ENCODE data around the gene SART3.

SART3 gene, protein sequence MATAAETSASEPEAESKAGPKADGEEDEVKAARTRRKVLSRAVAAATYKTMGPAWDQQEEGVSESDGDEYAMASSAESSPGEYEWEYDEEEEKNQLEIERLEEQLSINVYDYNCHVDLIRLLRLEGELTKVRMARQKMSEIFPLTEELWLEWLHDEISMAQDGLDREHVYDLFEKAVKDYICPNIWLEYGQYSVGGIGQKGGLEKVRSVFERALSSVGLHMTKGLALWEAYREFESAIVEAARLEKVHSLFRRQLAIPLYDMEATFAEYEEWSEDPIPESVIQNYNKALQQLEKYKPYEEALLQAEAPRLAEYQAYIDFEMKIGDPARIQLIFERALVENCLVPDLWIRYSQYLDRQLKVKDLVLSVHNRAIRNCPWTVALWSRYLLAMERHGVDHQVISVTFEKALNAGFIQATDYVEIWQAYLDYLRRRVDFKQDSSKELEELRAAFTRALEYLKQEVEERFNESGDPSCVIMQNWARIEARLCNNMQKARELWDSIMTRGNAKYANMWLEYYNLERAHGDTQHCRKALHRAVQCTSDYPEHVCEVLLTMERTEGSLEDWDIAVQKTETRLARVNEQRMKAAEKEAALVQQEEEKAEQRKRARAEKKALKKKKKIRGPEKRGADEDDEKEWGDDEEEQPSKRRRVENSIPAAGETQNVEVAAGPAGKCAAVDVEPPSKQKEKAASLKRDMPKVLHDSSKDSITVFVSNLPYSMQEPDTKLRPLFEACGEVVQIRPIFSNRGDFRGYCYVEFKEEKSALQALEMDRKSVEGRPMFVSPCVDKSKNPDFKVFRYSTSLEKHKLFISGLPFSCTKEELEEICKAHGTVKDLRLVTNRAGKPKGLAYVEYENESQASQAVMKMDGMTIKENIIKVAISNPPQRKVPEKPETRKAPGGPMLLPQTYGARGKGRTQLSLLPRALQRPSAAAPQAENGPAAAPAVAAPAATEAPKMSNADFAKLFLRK

DNA sequence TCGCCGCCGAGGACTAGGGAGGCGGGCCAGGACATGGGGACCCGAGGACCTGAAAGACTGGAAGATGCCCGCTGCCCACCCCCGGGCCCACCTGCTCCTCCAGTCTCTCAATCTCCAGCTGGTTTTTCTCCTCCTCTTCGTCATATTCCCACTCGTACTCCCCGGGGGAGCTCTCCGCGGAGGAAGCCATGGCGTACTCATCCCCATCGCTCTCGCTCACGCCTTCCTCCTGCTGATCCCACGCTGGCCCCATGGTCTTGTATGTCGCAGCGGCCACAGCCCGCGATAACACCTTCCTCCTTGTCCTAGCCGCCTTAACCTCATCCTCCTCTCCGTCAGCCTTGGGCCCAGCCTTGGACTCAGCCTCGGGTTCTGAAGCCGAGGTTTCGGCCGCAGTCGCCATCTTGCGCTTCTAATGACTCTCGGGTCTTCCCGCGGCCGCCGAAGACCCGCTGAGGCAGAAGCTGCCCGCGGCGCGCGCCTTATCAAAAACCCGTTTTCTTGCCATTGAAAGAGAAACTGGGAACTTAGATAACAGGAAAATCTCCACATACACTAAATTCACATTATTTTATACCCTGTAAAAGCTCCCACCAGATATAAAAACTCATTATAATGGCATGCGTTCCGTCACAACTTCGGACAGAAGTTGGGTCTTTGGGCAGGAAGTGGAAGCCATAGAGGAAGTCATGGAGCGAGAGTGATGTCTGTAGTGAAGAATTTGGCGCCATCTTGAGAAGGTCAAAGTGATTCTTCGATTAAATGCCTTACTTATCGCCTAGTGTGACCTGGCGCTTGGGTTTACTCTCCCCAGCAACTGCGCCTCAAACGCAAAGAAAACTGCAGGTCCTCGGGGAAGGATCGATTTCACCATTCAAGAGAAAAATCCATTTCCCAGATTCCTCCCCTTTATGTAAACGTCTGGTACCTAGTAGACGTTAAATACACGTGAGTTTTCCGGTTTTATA lies at the start of gene SART3:
Gene SART3 (minus strand): TSS at position 422 of the 968 bp plus-strand sequence. CDS start 19 bp downstream, at position 403.
- H3K4me3 ChIP-seq: peak within 1 kb of the TSS; percentile 86
- H3K27me3 ChIP-seq (ENCODE audit: low read depth): no peaks in the 10 kb centered on the region
- H3K9me3 ChIP-seq: no peaks in the 10 kb centered on the region
- peaks cover 34% of the 10 kb centered on the region for H3K36me3 ChIP-seq (replicated peaks)
- in situ Hi-C loops (cut with MboI; ENCODE audit: low sequenced_read_pairs): loop anchor here (10.0 kb wide), 2 partner anchors 244 to 534 kb away; partner anchors contain the start of genes ALKBH2 and UNG
- peaks cover 8% of the 10 kb centered on the region for H3K4me1 ChIP-seq
- DNase-seq (ENCODE audit: low spot score in 2 of 2): peak; percentile 82 to 87

DNA sequence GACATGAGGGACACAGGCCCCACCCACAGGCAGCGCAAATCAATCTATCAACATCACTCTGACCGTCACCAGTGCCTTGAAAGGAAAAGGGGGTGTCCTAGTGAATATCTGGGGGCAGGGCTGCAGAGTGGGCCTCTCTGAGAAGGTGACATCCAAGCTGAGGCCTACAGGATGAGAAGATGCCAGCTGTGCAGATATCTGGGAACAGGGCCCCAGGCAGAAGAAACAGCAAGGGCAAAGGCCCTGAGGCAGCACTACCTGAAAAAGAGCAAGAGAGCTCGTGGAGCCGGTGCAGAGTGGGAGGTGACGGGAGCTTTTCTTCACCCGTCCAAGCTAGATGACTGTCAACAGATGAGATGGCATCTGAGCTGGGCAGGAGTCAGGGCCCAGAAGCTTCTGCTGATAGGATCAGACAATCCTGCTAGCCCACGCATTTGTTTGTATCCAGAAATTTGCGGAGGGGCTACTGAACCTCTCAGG lies 49.4 kb upstream of the SART3 start:
- in situ Hi-C loops (cut with MboI; ENCODE audit: low sequenced_read_pairs): no loop called here
- Histone ChIP-seq H3K9me3 (no peaks in the 10 kb centered on the region), H3K4me1 (no peaks in the 10 kb centered on the region), H3K27me3 (ENCODE audit: low read depth) (no peaks in the 10 kb centered on the region), H3K36me3 (replicated peaks) (no peaks in the 10 kb centered on the region), H3K4me3 (no peak overlapping the region)
- DNase-seq (ENCODE audit: low spot score in 2 of 2): no peak

DNA sequence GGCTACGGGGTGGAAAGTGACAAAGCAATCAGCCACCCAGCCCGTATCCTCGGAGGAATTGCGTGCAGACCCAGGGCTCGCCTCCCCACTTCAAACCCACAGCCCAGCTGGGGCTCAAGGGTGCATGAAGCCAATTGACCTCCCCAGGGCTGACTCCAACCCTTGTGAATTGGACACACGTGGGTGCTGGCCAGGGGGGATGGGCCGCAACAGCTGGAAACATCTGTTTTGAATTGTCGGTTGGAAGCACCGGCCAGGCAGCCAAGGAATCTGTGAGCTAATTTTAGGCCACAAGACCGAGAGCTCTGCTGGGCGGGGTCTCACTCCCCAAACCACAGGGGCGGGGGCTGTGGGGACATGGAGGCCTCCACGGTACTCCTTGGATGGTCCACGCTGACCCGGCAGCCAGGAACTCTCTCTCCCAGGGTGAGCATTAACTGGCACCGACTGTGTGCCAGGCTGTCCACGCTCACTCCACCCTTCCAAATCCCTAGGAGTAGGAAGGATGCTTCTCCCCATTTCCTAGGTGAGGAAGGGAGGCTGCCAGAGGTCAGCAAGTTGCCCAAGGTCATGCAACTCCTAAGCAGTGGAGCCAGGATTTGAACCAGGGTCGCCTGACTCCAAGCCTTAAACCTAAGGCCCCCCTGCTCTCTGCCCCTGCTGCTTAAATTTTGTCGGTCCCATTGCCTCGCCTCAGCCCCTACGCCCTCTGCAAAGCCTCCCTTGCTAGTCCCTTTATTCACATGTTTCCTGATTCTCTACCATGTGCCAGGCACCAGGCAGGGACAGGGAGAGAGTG lies 48.8 kb upstream of the SART3 start:
- Histone ChIP-seq H3K4me1 (no peaks in the 10 kb centered on the region), H3K36me3 (replicated peaks) (no peaks in the 10 kb centered on the region), H3K9me3 (no peaks in the 10 kb centered on the region), H3K4me3 (no peak overlapping the region), H3K27me3 (ENCODE audit: low read depth) (no peaks in the 10 kb centered on the region)
- in situ Hi-C loops (cut with MboI; ENCODE audit: low sequenced_read_pairs): no loop called here
- no peak for DNase-seq (ENCODE audit: low spot score in 2 of 2)

DNA sequence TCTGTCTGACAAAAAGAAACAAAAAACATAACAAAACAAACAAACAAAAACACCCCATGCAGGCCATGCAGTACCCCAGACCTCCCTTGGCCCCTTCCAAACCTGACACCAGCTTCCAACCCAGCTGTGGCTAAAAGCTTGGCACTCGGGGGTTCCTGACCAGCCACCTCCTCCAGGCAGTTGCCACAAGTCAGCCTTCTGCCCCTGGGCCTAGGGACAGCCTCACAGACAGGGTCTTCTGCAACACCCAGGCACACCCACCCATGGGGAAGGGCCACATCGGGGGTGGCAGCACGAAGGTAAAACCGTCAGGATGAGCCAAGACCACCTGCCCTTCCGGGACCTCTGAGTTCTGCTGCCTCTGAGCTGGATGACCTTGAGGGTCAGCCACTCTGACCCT lies 47.6 kb upstream of the SART3 start:
- Histone ChIP-seq H3K4me3 (no peak overlapping the region), H3K36me3 (replicated peaks) (no peaks in the 10 kb centered on the region), H3K9me3 (no peaks in the 10 kb centered on the region), H3K27me3 (ENCODE audit: low read depth) (no peaks in the 10 kb centered on the region), H3K4me1 (no peaks in the 10 kb centered on the region)
- in situ Hi-C loops (cut with MboI; ENCODE audit: low sequenced_read_pairs): no loop called here
- no peak for DNase-seq (ENCODE audit: low spot score in 2 of 2)

DNA sequence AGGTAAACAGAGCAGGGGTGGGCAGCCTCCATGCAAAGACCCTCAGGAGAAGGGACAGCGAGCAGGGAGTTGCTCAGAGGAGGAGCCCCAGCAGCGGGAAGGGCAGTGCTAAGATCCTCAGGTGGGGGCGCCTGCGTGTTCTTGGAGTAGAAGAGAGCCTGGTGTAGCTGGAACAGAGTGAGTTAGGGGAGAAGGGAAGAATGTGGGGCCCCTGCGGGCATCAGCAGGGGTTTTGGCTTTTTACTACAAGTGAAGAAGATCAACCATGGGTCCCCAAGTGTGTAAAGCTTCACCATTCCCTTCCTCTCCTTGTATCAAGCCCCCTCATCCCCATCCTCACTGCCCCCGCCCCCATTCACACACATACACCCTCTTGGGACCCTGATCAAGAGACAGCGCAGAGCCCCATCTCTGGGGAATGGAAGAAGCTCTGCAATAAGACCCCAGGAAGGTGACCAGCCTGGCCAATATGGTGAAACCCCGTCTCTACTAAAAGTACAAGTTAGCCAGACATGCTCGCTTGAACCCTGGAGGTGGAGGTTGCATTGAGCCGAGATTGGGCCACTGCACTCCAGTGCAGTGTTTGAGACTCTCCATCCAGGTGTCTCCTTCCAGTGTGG lies 47.1 kb upstream of the SART3 start:
- Histone ChIP-seq H3K36me3 (replicated peaks) (no peaks in the 10 kb centered on the region), H3K9me3 (no peaks in the 10 kb centered on the region), H3K4me3 (no peak overlapping the region), H3K27me3 (ENCODE audit: low read depth) (no peaks in the 10 kb centered on the region), H3K4me1 (no peaks in the 10 kb centered on the region)
- DNase-seq (ENCODE audit: low spot score in 2 of 2): no peak
- in situ Hi-C loops (cut with MboI; ENCODE audit: low sequenced_read_pairs): no loop called here

DNA sequence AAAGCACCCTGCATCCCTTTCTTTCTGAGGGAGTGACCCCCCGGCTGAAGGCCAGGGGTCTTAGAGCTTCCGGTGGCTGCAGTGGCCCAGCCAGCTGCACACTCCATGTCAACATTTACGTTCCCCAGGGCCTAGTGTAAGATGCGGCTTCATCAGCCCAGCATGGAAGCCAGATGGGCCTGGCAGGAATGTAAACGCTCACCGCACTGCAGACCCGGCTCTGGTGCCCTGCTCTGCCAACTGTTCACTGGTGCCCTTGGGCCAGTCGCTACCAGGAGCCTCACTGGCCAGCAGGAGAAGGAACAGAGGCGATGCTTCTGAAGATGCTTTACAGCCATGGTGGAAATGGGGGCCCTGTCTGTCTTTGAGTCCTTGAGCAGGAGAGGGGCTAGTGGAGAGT lies 45.5 kb upstream of the SART3 start:
- no peaks in the 10 kb centered on the region for H3K4me1 ChIP-seq
- H3K27me3 ChIP-seq (ENCODE audit: low read depth): no peaks in the 10 kb centered on the region
- no peaks in the 10 kb centered on the region for H3K9me3 ChIP-seq
- H3K36me3 ChIP-seq (replicated peaks): no peaks in the 10 kb centered on the region
- no peak overlapping the region for H3K4me3 ChIP-seq
- in situ Hi-C loops (cut with MboI; ENCODE audit: low sequenced_read_pairs): no loop called here
- no peak for DNase-seq (ENCODE audit: low spot score in 2 of 2)

DNA sequence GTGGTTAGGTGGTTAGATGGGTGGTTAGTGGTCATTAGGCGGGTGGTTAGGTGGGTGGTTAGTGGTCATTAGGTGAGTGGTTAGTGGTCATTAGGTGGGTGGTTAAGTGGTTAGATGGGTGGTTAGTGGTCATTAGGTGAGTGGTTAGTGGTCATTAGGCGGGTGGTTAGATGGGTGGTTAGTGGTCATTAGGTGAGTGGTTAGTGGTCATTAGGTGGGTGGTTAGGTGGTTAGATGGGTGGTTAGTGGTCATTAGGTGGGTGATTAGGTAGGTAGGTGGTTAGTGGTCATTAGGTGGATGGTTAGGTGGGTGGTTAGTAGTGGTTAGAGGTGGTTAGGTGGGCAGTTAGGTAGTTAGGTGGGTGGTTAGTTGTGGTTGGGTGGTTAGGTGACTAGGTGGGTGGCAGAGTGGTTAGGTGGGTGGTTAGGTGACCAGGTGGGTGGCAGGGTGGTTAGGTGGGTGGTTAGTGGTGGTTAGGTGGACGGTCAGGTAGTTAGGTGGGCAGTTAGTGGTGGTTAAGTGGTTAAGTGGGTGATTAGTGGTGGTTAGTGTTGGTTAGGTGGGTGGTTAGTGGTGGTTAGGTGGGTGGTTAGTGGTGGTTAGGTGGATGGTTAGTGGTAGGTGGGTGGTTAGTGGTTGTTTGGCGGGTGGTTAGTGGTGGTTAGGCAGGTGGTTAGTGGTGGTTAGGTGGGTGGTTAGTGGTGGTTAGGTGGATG lies 44.9 kb upstream of the SART3 start:
- in situ Hi-C loops (cut with MboI; ENCODE audit: low sequenced_read_pairs): no loop called here
- no peak for DNase-seq (ENCODE audit: low spot score in 2 of 2)
- H3K4me1 ChIP-seq: no peaks in the 10 kb centered on the region
- no peaks in the 10 kb centered on the region for H3K27me3 ChIP-seq (ENCODE audit: low read depth)
- H3K9me3 ChIP-seq: no peaks in the 10 kb centered on the region
- no peak overlapping the region for H3K4me3 ChIP-seq
- H3K36me3 ChIP-seq (replicated peaks): no peaks in the 10 kb centered on the region

DNA sequence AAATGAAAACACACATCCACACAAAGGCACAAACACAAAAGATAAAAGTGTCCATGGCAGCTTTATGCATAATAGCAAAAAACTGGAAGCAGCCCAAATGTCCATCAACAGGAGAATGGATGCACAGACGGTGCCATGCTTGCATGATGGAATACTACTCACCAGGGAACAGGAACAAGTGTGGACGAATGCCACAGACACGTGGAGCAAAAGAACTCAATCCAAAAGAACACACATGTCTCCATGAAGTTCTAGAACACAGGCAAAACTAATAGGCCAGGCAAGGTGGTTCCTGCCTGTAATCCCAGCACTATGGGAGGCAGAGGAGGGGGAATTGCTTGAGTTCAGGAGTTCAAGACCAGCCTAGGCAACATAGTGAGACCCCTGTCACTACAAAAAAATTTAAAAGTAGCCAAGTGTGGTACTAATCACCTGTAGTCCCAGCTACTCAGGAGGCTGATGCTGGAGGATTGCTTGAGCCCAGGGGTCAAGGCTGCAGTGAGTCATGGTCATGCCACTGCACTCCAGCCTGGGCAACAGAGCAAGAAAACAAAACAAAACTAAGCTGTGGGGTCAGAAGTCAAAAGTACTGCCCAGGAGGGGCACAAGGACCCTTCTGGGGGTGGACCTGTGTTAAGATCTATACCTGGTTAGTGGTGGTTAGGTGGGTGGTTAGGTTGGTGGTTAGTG lies 44.2 kb upstream of the SART3 start:
- in situ Hi-C loops (cut with MboI; ENCODE audit: low sequenced_read_pairs): no loop called here
- Histone ChIP-seq H3K36me3 (replicated peaks) (no peaks in the 10 kb centered on the region), H3K27me3 (ENCODE audit: low read depth) (no peaks in the 10 kb centered on the region), H3K9me3 (no peaks in the 10 kb centered on the region), H3K4me1 (no peaks in the 10 kb centered on the region), H3K4me3 (no peak overlapping the region)
- DNase-seq (ENCODE audit: low spot score in 2 of 2): no peak

DNA sequence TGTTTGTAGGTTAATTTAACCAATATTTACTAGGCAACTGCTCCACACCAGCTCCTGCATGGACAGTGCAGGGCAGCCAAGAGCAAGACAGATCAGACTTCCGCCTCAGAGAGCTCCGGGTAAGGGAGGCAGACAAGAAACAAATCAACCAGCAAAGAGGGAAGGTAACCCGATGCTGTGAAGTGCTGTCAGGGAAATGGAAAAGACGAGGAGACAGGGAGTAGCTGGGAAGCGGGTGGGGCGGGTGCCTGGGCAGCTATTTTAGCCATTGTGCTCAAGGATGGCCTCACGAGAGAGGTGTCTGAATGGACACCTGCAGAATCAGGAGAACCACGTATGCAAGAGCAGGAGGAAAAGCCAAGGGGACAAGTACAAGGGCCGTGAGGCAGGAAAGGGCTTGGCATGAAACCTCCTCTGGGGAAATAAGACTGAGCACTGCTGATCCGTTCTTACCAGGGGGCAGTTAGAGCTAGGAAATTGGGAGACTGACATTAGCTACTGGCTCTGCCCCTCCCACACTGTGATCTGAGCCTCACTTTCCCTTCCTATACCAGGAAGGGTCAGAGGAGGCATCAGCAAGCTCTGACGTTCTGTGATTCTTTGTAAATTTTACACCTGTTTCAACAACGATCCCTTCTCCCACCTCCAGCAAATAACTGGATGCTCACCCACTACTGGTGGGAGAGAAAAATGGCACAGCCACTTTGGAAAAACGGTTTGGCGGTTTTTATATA lies 43.4 kb upstream of the SART3 start:
- Histone ChIP-seq H3K4me1 (no peaks in the 10 kb centered on the region), H3K27me3 (ENCODE audit: low read depth) (no peaks in the 10 kb centered on the region), H3K4me3 (no peak overlapping the region), H3K36me3 (replicated peaks) (no peaks in the 10 kb centered on the region), H3K9me3 (no peaks in the 10 kb centered on the region)
- in situ Hi-C loops (cut with MboI; ENCODE audit: low sequenced_read_pairs): no loop called here
- no peak for DNase-seq (ENCODE audit: low spot score in 2 of 2)

DNA sequence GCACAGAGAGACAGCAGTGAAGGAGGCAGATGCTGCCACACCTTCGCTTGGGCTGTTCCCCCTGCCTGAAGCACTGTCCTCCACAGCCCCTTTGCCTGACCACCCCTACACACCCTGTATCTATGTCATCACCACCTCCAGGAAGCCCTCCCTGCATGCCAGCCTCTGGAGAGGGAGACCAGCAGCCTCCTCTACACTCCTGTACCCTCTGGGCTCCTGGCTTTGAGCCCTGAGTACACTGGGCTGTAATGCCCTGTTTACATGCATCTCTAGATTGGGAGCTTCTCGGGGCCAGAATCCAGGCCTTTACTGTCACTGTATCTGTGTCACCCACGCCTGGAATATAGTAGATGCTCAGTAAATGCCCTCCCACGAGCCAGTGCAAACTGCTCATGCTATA lies 42.8 kb upstream of the SART3 start:
- H3K4me3 ChIP-seq: no peak overlapping the region
- DNase-seq (ENCODE audit: low spot score in 2 of 2): no peak
- H3K27me3 ChIP-seq (ENCODE audit: low read depth): no peaks in the 10 kb centered on the region
- in situ Hi-C loops (cut with MboI; ENCODE audit: low sequenced_read_pairs): no loop called here
- H3K4me1 ChIP-seq: no peaks in the 10 kb centered on the region
- no peaks in the 10 kb centered on the region for H3K36me3 ChIP-seq (replicated peaks)
- H3K9me3 ChIP-seq: no peaks in the 10 kb centered on the region

Measured in HAP-1 (cell line).